Esophagus muscularis mucosa (tissue), 3 donors: Measurements from ENCODE around the gene NR5A2.

Source experiments
- POLR2AphosphoS5 ChIP-seq, 2 donors: sonication (generic); formaldehyde crosslinking; IDR thresholded peaks; one replicate each; pipeline ENCODE4 v1.6.1; 2017; ENCODE audit warnings: antibody characterized with exemption in 2 of 2
- TF ChIP-seq, protein P1 (sequence below), 3 experiments: fragments of 200-600 bp in 2 of 3; fragments of 450-650 bp in 1 of 3; sonication (generic) in 2 of 3; IDR thresholded peaks; one replicate each; pipeline ENCODE4 v1.5.1; 2017 to 2019; ENCODE audit warnings: antibody characterized with exemption in 3 of 3, mild to moderate bottlenecking in 2 of 3, moderate library complexity in 1 of 3

DNA sequence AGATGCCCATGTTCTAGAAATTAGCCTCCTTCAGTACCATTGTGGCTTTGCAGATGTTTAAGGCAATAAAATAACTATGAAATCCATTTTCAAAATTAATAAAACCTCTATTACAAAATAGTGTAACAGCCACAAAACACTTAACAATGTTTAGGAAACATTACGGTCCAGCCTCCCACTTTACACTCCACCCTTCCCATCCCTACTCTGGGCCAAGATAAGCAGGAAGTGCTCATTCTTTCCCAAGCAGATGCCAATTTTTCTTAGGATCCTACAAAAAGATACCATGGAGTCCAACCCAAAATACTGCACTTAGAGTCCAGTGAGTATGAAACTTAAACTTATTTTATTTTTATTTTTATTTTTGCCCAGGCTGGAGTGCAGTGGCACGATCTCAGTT, 150.8 kb downstream of the NR5A2 start:
- peak in 1 of 2 donors; percentile 15 for TF ChIP-seq POLR2AphosphoS5 (IDR thresholded peaks at IDR 0.05)
- TF ChIP-seq, protein P1, sequence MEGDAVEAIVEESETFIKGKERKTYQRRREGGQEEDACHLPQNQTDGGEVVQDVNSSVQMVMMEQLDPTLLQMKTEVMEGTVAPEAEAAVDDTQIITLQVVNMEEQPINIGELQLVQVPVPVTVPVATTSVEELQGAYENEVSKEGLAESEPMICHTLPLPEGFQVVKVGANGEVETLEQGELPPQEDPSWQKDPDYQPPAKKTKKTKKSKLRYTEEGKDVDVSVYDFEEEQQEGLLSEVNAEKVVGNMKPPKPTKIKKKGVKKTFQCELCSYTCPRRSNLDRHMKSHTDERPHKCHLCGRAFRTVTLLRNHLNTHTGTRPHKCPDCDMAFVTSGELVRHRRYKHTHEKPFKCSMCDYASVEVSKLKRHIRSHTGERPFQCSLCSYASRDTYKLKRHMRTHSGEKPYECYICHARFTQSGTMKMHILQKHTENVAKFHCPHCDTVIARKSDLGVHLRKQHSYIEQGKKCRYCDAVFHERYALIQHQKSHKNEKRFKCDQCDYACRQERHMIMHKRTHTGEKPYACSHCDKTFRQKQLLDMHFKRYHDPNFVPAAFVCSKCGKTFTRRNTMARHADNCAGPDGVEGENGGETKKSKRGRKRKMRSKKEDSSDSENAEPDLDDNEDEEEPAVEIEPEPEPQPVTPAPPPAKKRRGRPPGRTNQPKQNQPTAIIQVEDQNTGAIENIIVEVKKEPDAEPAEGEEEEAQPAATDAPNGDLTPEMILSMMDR (IDR thresholded peaks at IDR 0.05), result no peak
